NCI-H460 (cell line): ENCODE data around the gene GADD45A. TPM values are rescaled to one million over a fixed set of nuclear protein-coding genes. Genes with fewer than 3 reads are reported as not detected.

Experiments used
- small RNA-seq, 2 experiments: library from RNA; depleted of rRNA; stranded (forward); fragments of <200 nt; gene quantifications; one replicate each; pipeline ENCODE3, GENCODE V24; 2014
- total RNA-seq: library from RNA; depleted of rRNA; stranded (reverse); fragments of >200 nt; shearing (Covaris generic); gene quantifications from 2 replicates; pipeline ENCODE4 v1.2.3, GENCODE V29; 2014; rRNA removed

GADD45A gene
- total RNA-seq, 1 experiment from 2014 or later = 124 TPM

Small RNA genes within 50 kb of the gene (small RNA-seq; reads per million reads assigned to genes)
- 0 reads per million in 2 experiments for gene RN7SL392P

Other genes with a start within 250 kb of the GADD45A start
- gene GNG12, start 148.3 kb downstream of the GADD45A start, total RNA-seq = 267 and 272 TPM in 2 replicates